GM21526 (cell line): ENCODE results near the gene NSMCE3.

Experiments used
- ATAC-seq: cut with Tn5 transposase; IDR thresholded peaks from one replicate; pipeline ENCODE4 v1.9.1; 2021; ENCODE audit warnings: moderate library complexity; ENCODE audit not compliant: unreplicated experiment, low FRiP score

NSMCE3 gene

DNA sequence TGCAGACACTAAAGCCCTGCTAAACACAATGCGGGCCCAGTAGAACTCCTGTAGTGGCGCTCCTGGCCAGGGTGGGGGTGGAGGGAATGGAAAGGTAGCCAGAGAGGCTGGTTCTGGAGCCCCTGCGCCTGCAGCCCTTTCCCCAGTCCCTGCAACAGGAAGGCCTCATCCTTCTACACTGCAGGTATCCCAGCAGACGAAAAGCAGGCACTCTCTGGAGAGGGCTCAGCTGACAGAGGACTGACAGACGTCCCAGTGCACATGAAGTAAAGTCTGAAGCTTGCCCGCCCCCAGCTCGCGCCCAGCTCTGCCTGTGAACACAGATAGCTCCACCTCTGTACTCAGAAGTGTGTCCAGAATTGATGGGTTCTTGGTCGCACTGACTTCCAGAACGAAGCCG is 46.0 kb downstream of the NSMCE3 start:
- ATAC-seq, result no peak

DNA sequence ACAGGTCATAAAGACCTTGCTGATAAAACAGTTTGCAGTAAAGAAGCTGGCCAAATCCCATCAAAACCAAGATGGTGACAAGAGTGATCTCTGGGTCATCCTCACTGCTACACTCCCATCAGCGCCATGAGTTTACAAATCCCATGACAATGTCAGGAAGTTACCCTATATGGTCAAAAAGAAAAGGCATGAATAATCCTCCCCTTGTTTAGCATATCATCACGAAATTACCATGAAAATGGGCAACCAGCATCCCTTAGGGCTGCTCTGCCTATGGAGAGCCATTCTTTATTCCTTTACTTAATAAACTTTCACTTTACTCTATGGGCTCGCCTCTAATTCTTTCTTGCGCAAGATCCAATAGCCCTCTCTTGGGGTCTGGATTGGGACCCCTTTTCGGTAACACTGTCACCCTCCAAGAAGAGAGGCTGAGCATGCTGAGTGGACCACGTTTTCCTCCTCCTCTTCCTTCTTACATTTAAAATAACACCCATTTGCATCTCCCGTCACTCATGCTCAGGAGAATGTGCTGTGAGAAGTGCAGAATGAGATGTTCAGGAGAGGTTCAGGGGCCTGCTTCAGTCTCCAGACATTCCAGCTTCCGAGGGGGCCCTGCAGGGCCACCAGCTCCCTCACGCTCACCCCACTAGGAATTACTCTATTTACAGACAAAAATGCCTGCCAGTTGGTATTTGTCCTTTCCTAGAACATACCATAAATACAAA is 47.3 kb downstream of the NSMCE3 start:
- ATAC-seq, result no peak

GRCh38 chr15:29220852-29221251 is 48.8 kb downstream of the NSMCE3 start:
- no peak for ATAC-seq

GRCh38 chr15:29216955-29217354 is 52.7 kb downstream of the NSMCE3 start:
- ATAC-seq, result no peak
